Parathyroid adenoma (tissue), 2 donors: ENCODE data around the gene INO80.

Experiments used
- H2AFZ ChIP-seq: fragments of 300-600 bp; sonication (generic); one replicate; pipeline ENCODE4 v1.7.0; 2017; ENCODE audit warnings: antibody characterized with exemption, mild to moderate bottlenecking
- H3K27ac ChIP-seq: fragments of 300-600 bp; sonication (generic); one replicate; pipeline ENCODE4 v1.7.0; 2017
- H3K27me3 ChIP-seq: fragments of 300-600 bp; sonication (generic); one replicate; pipeline ENCODE4 v1.7.0; 2017; ENCODE audit warnings: low read length; ENCODE audit not compliant: control insufficient read depth, insufficient read depth
- H3K36me3 ChIP-seq: fragments of 300-600 bp; sonication (generic); one replicate; pipeline ENCODE4 v1.7.0; 2017; ENCODE audit warnings: low read length; ENCODE audit not compliant: control insufficient read depth, insufficient read depth
- H3K4me1 ChIP-seq: fragments of 300-600 bp; sonication (generic); one replicate; pipeline ENCODE4 v1.7.0; 2017; ENCODE audit warnings: control low read depth
- H3K4me2 ChIP-seq: fragments of 300-600 bp; sonication (generic); one replicate; pipeline ENCODE4 v1.7.0; 2017; ENCODE audit warnings: low read length
- H3K4me3 ChIP-seq: fragments of 300-600 bp; sonication (generic); one replicate; pipeline ENCODE4 v1.7.0; 2017; ENCODE audit warnings: low read depth, low read length
- H3K79me2 ChIP-seq: fragments of 300-600 bp; sonication (generic); one replicate; pipeline ENCODE4 v1.7.0; 2017; ENCODE audit warnings: control low read depth
- H3K9ac ChIP-seq: fragments of 300-600 bp; sonication (generic); one replicate; pipeline ENCODE4 v1.7.0; 2017; ENCODE audit warnings: mild to moderate bottlenecking
- H3K9me3 ChIP-seq: fragments of 300-600 bp; sonication (generic); one replicate; pipeline ENCODE4 v1.7.0; 2017; ENCODE audit warnings: low read length; ENCODE audit not compliant: control insufficient read depth
- TF ChIP-seq, protein P1 (sequence below): fragments of 300-600 bp; sonication (generic); IDR thresholded peaks from one replicate; pipeline ENCODE4 v1.7.0; 2017; ENCODE audit warnings: antibody characterized with exemption, mild to moderate bottlenecking
- donor health status: primary hyperparathyroidism.

The INO80 gene

DNA sequence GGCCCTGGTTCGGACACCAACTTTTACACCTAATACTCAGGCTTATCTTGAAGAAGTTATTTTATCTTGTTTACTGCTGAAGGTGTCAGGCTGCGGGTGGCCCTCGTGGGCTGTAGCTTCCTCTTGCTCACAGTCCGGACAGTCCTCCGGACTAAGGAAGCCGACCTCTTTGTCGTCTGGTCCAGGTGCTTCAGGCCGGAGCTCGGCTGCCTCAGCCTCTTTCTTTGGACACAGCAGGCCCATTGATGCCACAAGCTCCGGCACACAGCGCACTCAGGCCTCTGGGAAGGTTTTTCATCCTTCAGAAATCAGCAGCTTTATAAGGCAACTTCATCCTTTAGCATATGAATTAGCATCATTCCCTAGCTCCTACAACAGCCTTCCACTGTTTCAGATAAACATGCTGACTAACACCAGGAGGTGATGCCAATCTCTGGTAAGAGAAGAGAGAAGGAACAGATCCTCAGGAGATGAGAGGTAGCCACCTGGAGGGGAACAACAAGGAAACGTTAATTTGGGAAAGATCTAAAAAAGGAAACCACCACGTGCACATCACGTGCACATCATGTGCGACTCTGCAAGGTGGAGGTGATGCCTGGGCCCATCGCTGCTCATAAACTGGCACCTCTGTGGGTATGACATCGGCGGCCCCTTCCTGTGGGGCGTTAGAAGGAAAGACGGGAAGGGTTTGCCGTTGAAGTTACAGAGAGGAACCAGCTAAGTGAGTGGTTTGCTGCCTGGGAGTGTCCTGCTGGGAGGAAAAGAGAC is 167.2 kb downstream of the INO80 start:
- H3K27ac ChIP-seq = no peak overlapping the region

DNA sequence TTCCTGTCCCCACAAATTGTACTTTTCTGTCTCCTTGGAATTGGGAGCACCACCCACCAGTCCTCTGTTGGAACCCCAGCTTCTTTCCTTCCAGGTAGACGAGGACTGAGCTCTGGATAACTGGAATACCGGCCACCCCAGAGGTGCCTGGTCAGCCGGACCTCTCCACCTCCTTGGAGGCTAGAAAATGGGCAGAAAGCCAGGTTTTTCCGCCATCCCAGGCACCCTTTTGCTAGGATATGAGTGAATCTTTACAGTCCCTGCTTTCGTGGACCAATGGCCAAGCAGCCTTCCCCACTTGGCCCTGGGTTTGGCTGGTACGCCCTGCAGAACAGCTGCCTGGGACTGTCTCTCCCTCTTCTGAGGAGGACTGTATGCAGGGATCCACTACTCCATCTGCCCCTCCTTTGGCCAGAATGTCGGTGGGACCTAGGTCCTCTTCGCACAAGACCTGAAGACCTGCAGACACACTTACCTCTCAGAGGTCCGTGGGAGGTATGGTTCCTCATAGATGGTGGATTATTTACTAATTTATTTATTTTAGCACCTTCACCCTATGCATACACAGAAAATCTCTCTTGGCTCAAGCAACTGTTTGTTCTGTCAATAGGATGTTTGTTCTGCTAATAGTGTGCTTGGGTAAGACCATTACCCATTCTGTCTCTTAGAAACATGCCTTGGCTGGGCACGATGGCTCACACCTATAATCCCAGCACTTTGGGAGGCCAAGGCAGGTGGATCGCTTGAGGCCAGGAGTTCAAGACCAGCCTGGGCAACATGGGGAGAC is 171.4 kb downstream of the INO80 start:
- no peaks in the 10 kb centered on the region for H3K27me3 ChIP-seq
- TF ChIP-seq, protein P1, sequence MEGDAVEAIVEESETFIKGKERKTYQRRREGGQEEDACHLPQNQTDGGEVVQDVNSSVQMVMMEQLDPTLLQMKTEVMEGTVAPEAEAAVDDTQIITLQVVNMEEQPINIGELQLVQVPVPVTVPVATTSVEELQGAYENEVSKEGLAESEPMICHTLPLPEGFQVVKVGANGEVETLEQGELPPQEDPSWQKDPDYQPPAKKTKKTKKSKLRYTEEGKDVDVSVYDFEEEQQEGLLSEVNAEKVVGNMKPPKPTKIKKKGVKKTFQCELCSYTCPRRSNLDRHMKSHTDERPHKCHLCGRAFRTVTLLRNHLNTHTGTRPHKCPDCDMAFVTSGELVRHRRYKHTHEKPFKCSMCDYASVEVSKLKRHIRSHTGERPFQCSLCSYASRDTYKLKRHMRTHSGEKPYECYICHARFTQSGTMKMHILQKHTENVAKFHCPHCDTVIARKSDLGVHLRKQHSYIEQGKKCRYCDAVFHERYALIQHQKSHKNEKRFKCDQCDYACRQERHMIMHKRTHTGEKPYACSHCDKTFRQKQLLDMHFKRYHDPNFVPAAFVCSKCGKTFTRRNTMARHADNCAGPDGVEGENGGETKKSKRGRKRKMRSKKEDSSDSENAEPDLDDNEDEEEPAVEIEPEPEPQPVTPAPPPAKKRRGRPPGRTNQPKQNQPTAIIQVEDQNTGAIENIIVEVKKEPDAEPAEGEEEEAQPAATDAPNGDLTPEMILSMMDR = no peak
- no peak overlapping the region for H2AFZ ChIP-seq
- no peak overlapping the region for H3K27ac ChIP-seq
- no peak overlapping the region for H3K9ac ChIP-seq
- H3K4me1 ChIP-seq = peaks cover 2% of the 10 kb centered on the region
- H3K4me2 ChIP-seq = no peak overlapping the region
- no peaks in the 10 kb centered on the region for H3K36me3 ChIP-seq
- no peaks in the 10 kb centered on the region for H3K9me3 ChIP-seq
- no peak overlapping the region for H3K4me3 ChIP-seq
- H3K79me2 ChIP-seq = no peaks in the 10 kb centered on the region

More for the DNA sequence above, 167.2 kb downstream of the INO80 start:
- no peak overlapping the region for H3K9ac ChIP-seq
- no peaks in the 10 kb centered on the region for H3K9me3 ChIP-seq
- no peaks in the 10 kb centered on the region for H3K79me2 ChIP-seq
- no peaks in the 10 kb centered on the region for H3K36me3 ChIP-seq
- no peak overlapping the region for H3K4me2 ChIP-seq
- no peak overlapping the region for H3K4me3 ChIP-seq
- H2AFZ ChIP-seq = no peak overlapping the region
- TF ChIP-seq, protein P1 = no peak
- no peaks in the 10 kb centered on the region for H3K27me3 ChIP-seq
- no peaks in the 10 kb centered on the region for H3K4me1 ChIP-seq

DNA sequence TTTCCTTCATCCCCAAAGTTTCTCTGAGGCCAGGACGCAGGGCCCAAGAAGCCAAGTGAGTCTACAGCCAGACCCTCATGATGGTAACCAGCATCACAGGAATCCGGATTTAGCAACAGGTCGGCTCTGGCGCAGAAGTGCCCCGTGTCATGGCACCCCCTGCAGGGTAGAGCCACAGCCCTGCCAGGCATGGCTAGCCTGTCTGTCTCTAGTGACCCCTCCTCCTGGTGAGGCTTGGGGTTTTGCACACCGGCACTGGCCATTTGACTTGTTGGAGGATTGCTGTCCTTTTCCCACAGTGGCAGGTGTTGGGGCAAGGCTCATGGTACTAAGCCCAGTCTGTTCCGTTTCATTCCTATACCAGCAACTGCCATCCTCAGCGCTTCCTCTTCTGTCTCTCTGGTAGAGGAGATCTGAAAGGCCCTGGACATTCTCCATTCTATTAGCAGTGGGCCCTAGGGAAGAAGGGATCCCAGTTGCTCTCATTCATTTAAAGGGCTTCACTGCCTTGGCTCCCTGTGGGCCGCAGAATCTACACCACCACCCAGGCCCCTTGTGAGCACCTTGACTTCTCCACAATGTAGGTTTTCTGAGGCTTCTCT is 172.2 kb downstream of the INO80 start:
- TF ChIP-seq, protein P1 = no peak
- H3K4me3 ChIP-seq = no peak overlapping the region
- H3K9ac ChIP-seq = no peak overlapping the region
- no peaks in the 10 kb centered on the region for H3K36me3 ChIP-seq
- H3K4me1 ChIP-seq = peaks cover 2% of the 10 kb centered on the region
- no peak overlapping the region for H2AFZ ChIP-seq
- H3K79me2 ChIP-seq = no peaks in the 10 kb centered on the region
- H3K4me2 ChIP-seq = no peak overlapping the region
- H3K9me3 ChIP-seq = no peaks in the 10 kb centered on the region
- H3K27ac ChIP-seq = no peak overlapping the region
- no peaks in the 10 kb centered on the region for H3K27me3 ChIP-seq

DNA sequence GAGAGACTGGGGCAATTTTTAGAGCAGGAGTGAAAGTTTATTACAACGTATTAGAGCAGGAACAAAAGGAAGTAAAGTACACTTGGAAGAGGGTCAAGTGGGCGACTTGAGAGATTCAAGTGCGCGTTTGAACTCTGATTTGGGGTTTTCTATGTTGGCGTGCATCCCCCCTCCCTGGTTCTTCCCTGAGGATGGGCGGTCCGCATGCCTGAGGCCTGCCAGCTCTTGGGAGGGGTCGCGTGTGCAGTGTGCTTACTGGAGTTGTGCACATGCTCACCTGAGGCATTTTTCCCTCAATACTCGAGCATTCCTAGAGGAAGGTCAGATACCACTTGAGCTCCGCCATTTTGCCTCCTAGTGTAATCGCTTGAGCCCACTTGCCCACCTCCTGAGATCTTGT is 173.2 kb downstream of the INO80 start:
- H3K9ac ChIP-seq = no peak overlapping the region
- H3K4me3 ChIP-seq = no peak overlapping the region
- TF ChIP-seq, protein P1 = no peak
- no peaks in the 10 kb centered on the region for H3K79me2 ChIP-seq
- H2AFZ ChIP-seq = no peak overlapping the region
- H3K27ac ChIP-seq = no peak overlapping the region
- H3K27me3 ChIP-seq = no peaks in the 10 kb centered on the region
- no peak overlapping the region for H3K4me2 ChIP-seq
- no peaks in the 10 kb centered on the region for H3K9me3 ChIP-seq
- H3K4me1 ChIP-seq = peaks cover 2% of the 10 kb centered on the region
- H3K36me3 ChIP-seq = no peaks in the 10 kb centered on the region
